Vagina (tissue), 2 donors: Measurements from ENCODE around the gene ADGRG6.

Source experiments
- POLR2A ChIP-seq, 2 donors: fragments of 450-650 bp; IDR thresholded peaks; one replicate each; pipeline ENCODE4 v1.6.1; 2017; ENCODE audit warnings: antibody characterized with exemption in 2 of 2, mild to moderate bottlenecking in 2 of 2, moderate library complexity in 2 of 2
- POLR2AphosphoS5 ChIP-seq, 2 donors: sonication (generic); formaldehyde crosslinking; IDR thresholded peaks; one replicate each; pipeline ENCODE4 v1.9.0; 2017; ENCODE audit warnings: antibody characterized with exemption in 2 of 2, mild to moderate bottlenecking in 2 of 2, low read depth in 1 of 2; ENCODE audit not compliant: insufficient read depth in 1 of 2
- TF ChIP-seq, protein P1 (sequence below), 3 experiments: fragments of 450-650 bp in 2 of 3; fragments of 200-600 bp in 1 of 3; sonication (generic) in 1 of 3; IDR thresholded peaks; one replicate each; pipeline ENCODE4 v1.5.1; 2017 to 2019; ENCODE audit warnings: antibody characterized with exemption in 3 of 3, mild to moderate bottlenecking in 2 of 3, moderate library complexity in 2 of 3

GRCh38 chr6:142336787-142337186 is 35.0 kb downstream of the ADGRG6 start:
- TF ChIP-seq, protein P1, sequence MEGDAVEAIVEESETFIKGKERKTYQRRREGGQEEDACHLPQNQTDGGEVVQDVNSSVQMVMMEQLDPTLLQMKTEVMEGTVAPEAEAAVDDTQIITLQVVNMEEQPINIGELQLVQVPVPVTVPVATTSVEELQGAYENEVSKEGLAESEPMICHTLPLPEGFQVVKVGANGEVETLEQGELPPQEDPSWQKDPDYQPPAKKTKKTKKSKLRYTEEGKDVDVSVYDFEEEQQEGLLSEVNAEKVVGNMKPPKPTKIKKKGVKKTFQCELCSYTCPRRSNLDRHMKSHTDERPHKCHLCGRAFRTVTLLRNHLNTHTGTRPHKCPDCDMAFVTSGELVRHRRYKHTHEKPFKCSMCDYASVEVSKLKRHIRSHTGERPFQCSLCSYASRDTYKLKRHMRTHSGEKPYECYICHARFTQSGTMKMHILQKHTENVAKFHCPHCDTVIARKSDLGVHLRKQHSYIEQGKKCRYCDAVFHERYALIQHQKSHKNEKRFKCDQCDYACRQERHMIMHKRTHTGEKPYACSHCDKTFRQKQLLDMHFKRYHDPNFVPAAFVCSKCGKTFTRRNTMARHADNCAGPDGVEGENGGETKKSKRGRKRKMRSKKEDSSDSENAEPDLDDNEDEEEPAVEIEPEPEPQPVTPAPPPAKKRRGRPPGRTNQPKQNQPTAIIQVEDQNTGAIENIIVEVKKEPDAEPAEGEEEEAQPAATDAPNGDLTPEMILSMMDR (IDR thresholded peaks at IDR 0.05) = no peak
- TF ChIP-seq POLR2A (IDR thresholded peaks at IDR 0.05) (no peak), POLR2AphosphoS5 (IDR thresholded peaks at IDR 0.05; ENCODE audit: insufficient read depth in 1 of 2, low read depth in 1 of 2) (no peak)
